Measurements from ENCODE around the gene LRRC59.
"Not testable (repeated sequence)": the region's sequence is repeated elsewhere in the genome, so short reads cannot be mapped to it uniquely, and the experiment has no call there.

Gene LRRC59

GRCh38 chr17:50420419-50421112 is 23.2 kb upstream of the LRRC59 start:
- H4K20me1 ChIP-seq (ENCODE audit: insufficient read depth, low read length) = no peaks in the 10 kb centered on the region
- no peaks in the 10 kb centered on the region for H3K36me3 ChIP-seq (replicated peaks; ENCODE audit: low read depth, low read length)
- peaks cover 50% of the 10 kb centered on the region for H3K4me1 ChIP-seq (ENCODE audit: low read length)
- H3K4me2 ChIP-seq (ENCODE audit: low read length) = peak overlapping the region; percentile 85
- peak overlapping the region; percentile 76; the same call in 1 of the 2 replicates for H3K9ac ChIP-seq (ENCODE audit: low read length)
- TF ChIP-seq, protein P1, sequence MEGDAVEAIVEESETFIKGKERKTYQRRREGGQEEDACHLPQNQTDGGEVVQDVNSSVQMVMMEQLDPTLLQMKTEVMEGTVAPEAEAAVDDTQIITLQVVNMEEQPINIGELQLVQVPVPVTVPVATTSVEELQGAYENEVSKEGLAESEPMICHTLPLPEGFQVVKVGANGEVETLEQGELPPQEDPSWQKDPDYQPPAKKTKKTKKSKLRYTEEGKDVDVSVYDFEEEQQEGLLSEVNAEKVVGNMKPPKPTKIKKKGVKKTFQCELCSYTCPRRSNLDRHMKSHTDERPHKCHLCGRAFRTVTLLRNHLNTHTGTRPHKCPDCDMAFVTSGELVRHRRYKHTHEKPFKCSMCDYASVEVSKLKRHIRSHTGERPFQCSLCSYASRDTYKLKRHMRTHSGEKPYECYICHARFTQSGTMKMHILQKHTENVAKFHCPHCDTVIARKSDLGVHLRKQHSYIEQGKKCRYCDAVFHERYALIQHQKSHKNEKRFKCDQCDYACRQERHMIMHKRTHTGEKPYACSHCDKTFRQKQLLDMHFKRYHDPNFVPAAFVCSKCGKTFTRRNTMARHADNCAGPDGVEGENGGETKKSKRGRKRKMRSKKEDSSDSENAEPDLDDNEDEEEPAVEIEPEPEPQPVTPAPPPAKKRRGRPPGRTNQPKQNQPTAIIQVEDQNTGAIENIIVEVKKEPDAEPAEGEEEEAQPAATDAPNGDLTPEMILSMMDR (IDR thresholded peaks at IDR 0.05; ENCODE audit: low read depth, low read length) = no peak
- H3K27me3 ChIP-seq (ENCODE audit: low read depth, low read length) = no peaks in the 10 kb centered on the region
- H3K9me3 ChIP-seq (ENCODE audit: insufficient read depth, low read length) = peaks cover 4% of the 10 kb centered on the region; the same call in 1 of the 2 replicates
- H3K4me3 ChIP-seq (ENCODE audit: low read length) = peak overlapping the region; percentile 39
- H2AFZ ChIP-seq (ENCODE audit: low read depth, low read length) = no peak overlapping the region
- peak overlapping the region; percentile 96 for H3K27ac ChIP-seq (ENCODE audit: low read length)
- H3K79me2 ChIP-seq (ENCODE audit: low read length) = peaks cover under 1% of the 10 kb centered on the region; the same call in 1 of the 2 replicates

GRCh38 chr17:50419577-50419976 is 22.3 kb upstream of the LRRC59 start:
- not testable (repeated sequence) for H3K4me3 ChIP-seq (ENCODE audit: low read length); H3K79me2 ChIP-seq (ENCODE audit: low read length)

GRCh38 chr17:50414808-50415207 is 17.5 kb upstream of the LRRC59 start:
- H3K27ac ChIP-seq (ENCODE audit: low read length) = no peak overlapping the region
- no peaks in the 10 kb centered on the region for H4K20me1 ChIP-seq (ENCODE audit: insufficient read depth, low read length)
- H2AFZ ChIP-seq (ENCODE audit: low read depth, low read length) = no peak overlapping the region
- H3K4me1 ChIP-seq (ENCODE audit: low read length) = peaks cover 33% of the 10 kb centered on the region
- H3K9me3 ChIP-seq (ENCODE audit: insufficient read depth, low read length) = peaks cover 8% of the 10 kb centered on the region; the same call in 1 of the 2 replicates
- no peaks in the 10 kb centered on the region for H3K36me3 ChIP-seq (replicated peaks; ENCODE audit: low read depth, low read length)
- no peaks in the 10 kb centered on the region for H3K79me2 ChIP-seq (ENCODE audit: low read length)
- no peak overlapping the region for H3K9ac ChIP-seq (ENCODE audit: low read length)
- H3K4me3 ChIP-seq (ENCODE audit: low read length) = no peak overlapping the region
- H3K4me2 ChIP-seq (ENCODE audit: low read length) = no peak overlapping the region
- TF ChIP-seq, protein P1 (IDR thresholded peaks at IDR 0.05; ENCODE audit: low read depth, low read length) = no peak
- TF ChIP-seq EZH2phosphoT487 (IDR thresholded peaks at IDR 0.05; ENCODE audit: low read depth) = no peak
- no peaks in the 10 kb centered on the region for H3K27me3 ChIP-seq (ENCODE audit: low read depth, low read length)

More at GRCh38 chr17:50419577-50419976, 22.3 kb upstream of the LRRC59 start:
- H3K9me3 ChIP-seq (ENCODE audit: insufficient read depth, low read length); H3K36me3 ChIP-seq (replicated peaks; ENCODE audit: low read depth, low read length); H3K27ac ChIP-seq (ENCODE audit: low read length); H3K9ac ChIP-seq (ENCODE audit: low read length); H3K4me2 ChIP-seq (ENCODE audit: low read length); H3K27me3 ChIP-seq (ENCODE audit: low read depth, low read length); H2AFZ ChIP-seq (ENCODE audit: low read depth, low read length); H4K20me1 ChIP-seq (ENCODE audit: insufficient read depth, low read length): not testable (repeated sequence)
- H3K4me1 ChIP-seq (ENCODE audit: low read length) = peaks cover 40% of the 10 kb centered on the region

DNA sequence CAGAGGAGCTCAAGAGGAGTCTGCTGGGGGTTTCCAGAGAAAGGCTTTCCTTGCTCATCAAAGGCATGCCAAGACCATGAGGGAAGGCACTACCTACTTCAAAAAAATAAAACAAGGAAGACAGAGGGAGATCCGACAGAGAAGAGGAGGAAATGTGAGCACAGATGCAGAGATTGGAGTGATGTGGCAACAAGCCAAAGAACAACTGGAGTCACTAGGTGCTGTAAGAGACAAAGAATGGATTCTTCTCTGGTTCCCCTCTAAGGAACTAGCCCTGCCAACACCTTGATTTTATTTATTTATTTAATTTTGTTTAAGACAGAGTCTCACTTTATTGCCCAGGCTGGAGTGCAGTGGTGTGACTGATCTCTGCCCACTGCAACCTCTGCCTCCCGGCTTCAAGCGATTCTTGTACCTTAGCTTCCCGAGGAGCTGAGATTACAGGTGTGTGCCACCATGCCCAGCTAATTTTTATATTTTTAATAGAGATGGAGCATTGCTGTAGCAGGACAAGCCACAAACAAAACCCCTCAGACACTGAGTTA is 14.9 kb upstream of the LRRC59 start:
- no peaks in the 10 kb centered on the region for H3K27me3 ChIP-seq (ENCODE audit: low read depth, low read length)
- no peak overlapping the region for H2AFZ ChIP-seq (ENCODE audit: low read depth, low read length)

More for the DNA sequence above, 14.9 kb upstream of the LRRC59 start:
- Histone ChIP-seq H3K27ac (ENCODE audit: low read length) (peak overlapping the region; percentile 70), H3K4me2 (ENCODE audit: low read length) (peak overlapping the region; percentile 34), H3K4me1 (ENCODE audit: low read length) (peaks cover 33% of the 10 kb centered on the region), H3K4me3 (ENCODE audit: low read length) (no peak overlapping the region), H3K9ac (ENCODE audit: low read length) (peak overlapping the region; percentile 19; the same call in 1 of the 2 replicates), H3K36me3 (replicated peaks; ENCODE audit: low read depth, low read length) (no peaks in the 10 kb centered on the region), H4K20me1 (ENCODE audit: insufficient read depth, low read length) (no peaks in the 10 kb centered on the region), H3K9me3 (ENCODE audit: insufficient read depth, low read length) (0 out of 2 replicates have a peak, but pooled peaks cover 4% of the 10 kb centered on the region), H3K79me2 (ENCODE audit: low read length) (no peaks in the 10 kb centered on the region)
- TF ChIP-seq EZH2phosphoT487 (IDR thresholded peaks at IDR 0.05; ENCODE audit: low read depth) = no peak
- TF ChIP-seq, protein P1 (IDR thresholded peaks at IDR 0.05; ENCODE audit: low read depth, low read length) = no peak

Measured in OCI-LY3 (cell line).